ENCODE data around the gene BCDIN3D. TPM values are rescaled to one million over a fixed set of nuclear protein-coding genes. Genes with fewer than 3 reads are reported as not detected.
"Not testable (repeated sequence)": the region's sequence is repeated elsewhere in the genome, so short reads cannot be mapped to it uniquely, and the experiment has no call there.

The BCDIN3D gene
- 1 to 10 TPM; 5.7 to 6.0 TPM for total RNA-seq

DNA sequence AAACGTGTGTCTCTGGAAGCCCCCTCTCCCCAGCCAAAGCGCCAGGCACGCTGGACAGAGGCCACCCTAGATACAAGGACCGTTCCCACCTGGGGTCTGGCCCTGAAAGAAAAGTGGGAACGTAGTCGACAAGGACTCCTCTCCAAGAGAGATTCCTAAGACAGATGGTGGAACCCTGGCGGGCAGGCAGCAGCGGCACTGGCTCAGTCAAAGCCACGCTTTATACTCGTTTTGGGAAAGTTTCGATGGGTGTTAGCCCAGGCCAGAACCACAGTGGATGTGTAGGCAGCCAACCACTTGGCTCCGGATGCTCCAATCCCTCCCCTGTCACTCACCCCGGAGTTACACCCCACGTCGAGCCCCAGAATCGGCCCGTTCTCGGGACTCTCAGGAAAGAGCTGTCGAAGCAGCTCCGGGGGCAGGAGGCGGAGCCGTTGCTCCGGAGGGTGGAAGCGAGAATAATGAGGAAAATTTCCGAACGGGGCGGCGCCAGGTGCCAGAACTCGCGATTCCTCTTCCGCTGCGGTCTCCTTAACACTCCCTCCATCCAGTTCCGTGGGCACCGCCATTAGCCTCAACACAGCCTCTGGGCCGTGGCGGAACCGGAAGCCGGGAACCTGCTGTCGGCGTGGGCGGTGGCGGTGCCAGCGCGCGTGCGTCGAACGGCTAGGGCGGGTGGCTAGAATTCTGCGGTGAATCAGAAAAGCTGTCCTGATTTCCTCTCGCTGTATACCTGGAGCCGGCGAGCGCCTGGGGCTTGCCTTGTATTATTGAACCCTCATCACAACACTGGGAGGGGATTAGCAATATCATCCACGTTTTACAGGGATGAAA lies at the start of gene BCDIN3D:
Gene BCDIN3D, minus strand, starts transcription at position 588 of the 834 bp plus-strand sequence. Its CDS starts 19 bp downstream, at position 569.
- CTCF ChIA-PET: interaction anchor here (0.7 to 1.7 kb wide), 4 partner anchors 24 to 124 kb away, joined by 3 to 5 read pairs (median 4); partner anchors contain the start of gene TMBIM6
- POLR2A ChIA-PET: interaction anchor here (1.0 to 1.5 kb wide), 3 partner anchors 14 to 242 kb away, joined by 3 to 7 read pairs (median 6); partner anchors contain the start of gene TMBIM6

DNA sequence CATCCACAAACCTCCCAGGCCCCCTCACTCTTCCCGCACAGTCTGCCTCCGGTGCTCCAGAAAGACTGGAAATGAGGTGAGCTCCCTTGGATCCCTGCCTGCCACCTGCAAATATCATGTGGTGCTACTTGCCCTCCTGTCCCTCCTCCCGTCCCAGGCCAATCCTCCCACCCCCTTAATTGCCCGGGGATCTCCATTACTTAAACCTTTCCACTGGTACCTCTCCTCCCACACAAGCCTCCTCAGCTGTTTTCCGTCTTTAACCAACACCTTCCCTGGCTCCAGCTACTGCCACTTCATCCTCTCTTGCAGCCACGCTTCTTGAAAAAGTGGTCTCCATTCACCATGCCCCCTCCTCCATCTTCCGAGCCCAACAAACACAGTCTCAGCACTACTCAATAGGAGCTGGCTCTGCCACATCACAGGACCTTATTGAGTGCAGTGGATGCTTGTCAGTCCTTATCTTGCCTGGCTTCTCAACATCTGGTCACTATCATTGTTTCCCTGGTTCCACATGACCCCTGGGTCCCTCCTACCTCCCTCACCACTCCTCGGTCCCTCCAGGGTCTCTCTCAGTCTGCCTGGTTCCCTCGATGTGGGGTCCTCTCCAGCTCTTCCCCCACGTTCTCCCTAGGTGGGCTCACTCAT lies 49.3 kb upstream of the BCDIN3D start:
- ChIA-PET POLR2A (no interaction called here), CTCF (no interaction called here)

DNA sequence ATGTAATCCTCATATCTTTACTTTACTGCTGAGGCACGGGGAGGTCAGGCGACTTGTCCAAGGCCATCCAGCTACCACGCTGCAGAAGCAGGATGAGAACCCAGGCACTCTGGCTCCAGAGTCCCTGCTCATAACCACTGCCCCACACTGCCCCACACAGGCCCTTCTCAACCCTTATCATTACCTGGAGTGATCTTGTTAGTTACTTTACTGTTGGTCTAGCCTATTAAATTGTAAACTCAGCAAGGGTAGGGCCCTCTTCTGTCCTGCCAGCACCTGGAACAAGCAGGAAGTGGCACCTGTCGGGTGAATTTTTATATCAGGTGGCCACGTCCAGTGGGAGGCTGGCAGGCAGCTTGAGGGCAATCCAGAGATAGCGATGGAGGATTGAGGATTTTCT lies 48.6 kb upstream of the BCDIN3D start:
- POLR2A ChIA-PET: no interaction called here
- CTCF ChIA-PET: no interaction called here

DNA sequence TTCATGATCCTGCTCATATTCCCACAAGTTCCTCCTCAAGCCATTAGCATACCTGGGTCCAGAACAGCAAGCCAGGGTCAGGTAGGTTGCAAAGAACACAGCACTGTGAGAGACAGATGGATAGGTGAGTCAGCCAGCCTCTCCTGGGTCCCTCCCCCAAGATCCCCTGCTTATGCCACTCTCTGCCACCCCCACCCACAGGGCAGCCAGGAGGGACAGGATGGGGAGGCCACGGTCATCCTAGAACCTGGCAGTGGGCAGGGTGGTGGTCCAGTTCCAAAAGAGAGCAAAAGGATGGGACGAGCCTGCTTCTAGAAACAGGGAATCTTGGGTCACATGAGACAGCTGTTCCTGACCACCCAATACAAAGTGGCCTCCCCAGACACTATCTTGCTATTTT lies 48.1 kb upstream of the BCDIN3D start:
- ChIA-PET CTCF (no interaction called here), POLR2A (no interaction called here)

DNA sequence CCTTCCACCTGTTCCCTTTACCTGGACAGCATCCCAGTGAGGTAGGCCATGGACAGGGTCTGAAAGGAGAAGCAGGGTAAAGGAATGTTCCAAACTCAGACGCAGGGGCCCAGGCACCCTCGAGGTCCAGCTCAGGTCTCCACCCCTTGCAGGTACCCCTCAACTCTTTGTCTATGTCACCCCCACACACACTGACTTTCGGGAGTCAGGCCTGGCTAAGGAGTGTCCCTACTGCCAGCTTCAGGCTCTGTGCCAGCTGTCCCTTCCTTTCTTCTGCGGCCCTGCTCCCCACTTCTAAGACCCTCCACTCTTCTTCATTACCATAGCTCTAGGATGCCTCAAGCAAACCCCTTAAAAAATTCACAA lies 47.2 kb upstream of the BCDIN3D start:
- POLR2A ChIA-PET: no interaction called here

GRCh38 chr12:49889361-49890095 lies 46.6 kb upstream of the BCDIN3D start:
- POLR2A ChIA-PET: no interaction called here
- CTCF ChIA-PET: no interaction called here

More for the DNA sequence above, 47.2 kb upstream of the BCDIN3D start:
- CTCF ChIA-PET: no interaction called here

DNA sequence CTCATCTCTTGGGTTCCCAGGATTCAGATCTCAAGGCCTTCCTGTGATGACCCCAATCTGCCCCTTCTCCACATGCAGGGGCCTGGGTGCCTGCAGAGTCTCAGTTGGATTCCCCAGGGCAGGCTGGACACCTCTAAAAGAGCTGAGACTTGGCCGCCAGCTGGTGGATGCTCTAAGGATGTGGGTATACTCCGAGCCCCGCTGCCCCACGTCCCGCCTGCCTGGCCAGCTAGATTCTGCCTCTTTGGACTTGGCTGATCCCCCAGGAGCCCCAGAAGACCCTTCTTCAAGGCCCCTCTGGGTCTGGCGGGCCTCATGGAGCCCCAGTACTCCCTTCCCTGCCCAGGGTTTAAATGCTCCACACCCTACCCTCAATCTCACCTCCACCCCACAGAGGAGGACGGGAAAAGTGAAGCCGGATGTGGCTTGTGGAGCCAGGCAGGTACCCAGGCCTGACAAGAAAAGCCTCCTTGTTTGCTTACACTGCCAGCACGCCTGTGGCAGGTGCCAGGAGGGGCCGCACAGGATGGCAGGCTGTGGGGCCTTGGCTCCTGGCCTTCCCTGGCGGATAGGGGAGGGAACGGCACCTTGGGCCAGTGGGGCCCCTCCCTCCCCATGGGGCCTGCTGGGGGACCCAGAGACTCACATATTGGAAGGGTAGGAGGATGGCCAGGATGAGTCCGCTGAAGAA lies 45.7 kb upstream of the BCDIN3D start:
- ChIA-PET CTCF (interaction anchor here (1.1 kb wide), 1 partner anchor 147 kb away, joined by 5 read pairs; the partner anchor contains the start of gene TMBIM6), POLR2A (no interaction called here)

DNA sequence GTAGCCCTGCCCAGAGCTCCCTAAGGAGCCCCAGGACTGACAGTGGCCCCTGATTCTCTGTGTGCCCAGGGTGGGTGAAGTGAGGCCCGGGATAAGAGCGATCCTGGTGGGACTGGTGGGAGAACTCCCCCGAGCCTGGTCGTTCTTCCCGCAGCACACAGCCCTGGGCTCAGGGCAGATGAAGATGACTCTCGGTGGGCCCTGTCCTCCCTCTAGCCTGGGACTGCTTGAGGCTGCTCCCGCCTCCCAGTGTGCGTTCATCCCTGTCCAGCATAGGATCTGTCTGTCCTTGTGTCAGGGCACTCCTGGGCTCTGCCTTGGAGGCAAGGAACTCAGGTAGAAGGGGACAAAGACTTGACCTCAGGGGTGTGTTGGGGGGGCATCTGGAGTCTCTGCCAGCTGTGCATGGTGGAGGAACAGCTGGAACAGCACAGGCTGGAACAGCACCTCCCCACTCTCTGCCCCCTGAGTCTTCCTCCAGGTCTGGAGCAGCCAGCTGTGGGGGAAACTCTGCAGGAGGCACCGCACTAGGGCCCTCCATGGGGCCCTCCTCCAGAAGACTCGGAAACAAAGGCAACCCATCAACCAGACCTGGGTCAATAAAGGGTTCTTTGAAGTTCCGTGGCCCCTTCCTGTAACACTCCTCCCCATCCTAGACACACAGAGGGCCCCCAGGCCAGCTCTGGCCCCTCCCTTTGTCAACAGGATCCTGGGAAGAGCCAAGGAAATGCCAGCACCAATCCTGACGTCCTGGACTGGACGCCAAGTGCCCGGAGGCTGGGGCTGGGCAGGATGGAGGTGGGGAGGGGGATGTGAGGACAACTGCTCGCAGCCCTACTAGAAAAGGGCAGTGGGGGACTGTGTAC lies 44.9 kb upstream of the BCDIN3D start:
- ChIA-PET CTCF (interaction anchor here (1.1 kb wide), 1 partner anchor 146 kb away, joined by 5 read pairs; the partner anchor contains the start of gene TMBIM6), POLR2A (no interaction called here)

DNA sequence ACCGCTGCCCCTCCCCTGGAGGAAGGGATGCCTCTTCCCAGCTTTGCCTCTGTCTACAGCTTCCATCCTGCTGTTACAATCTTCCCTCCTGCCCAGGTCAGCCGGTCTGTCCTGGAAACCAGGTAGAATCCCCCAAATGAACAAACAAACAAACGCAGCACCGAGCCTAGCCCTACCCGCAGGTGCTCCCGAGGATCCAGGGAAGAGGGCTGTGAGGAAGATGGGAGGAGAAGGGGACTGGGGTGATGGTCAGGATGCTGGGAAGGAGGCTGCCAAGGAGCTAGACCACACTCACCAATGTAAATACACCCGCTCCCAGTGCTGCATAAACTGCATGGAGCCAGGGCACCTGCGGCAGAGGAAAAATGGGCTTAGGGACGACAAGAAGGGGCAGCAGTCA lies 44.2 kb upstream of the BCDIN3D start:
- ChIA-PET POLR2A (no interaction called here), CTCF (no interaction called here)

DNA sequence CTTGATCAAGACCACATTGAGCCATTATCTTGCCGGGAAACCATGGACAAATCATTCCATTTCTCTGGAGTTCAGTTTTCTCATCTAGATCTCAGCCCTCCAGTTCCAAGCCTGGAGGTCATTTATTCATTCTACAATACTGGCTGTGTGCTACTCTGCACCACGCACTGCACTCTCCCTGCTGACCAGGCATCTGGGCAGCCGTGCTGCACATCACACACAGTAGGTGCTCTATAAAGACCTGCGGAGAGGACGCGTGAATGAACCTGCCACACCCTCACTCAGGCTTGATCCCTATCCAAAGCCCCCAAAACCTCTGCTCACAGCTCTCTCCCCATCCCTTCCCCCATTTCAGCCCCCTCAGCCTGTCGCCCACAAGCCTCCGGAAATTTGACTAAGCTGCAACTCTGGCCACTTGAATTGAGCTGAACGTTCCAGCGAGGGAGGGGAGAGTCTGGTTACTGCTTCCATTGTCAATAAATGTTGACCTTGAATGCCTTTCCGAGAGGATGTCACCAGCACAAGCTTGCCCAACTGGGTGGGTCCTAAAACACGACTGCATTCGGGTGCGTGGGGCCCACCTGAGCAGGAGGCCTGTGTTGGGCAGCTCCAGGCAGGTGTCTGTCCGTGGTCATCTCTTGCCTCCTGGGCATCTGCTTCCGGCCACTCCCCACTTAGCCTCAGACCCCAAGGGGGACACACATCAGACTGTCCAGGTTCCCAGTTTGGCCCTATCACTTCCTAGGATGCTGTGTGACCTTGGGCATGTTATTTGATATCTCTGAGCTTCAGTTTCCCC lies 43.0 kb upstream of the BCDIN3D start:
- ChIA-PET CTCF (interaction anchor here (0.6 kb wide), 2 partner anchors 160 to 633 kb away, joined by 3 to 4 read pairs; no protein-coding TSS in a partner anchor), POLR2A (interaction anchor here (0.6 kb wide), 1 partner anchor 247 kb away, joined by 4 read pairs; no protein-coding TSS in a partner anchor)

- POLR2A ChIA-PET: no interaction called here
- CTCF ChIA-PET: no interaction called here
These were observed 42.2 kb upstream of the BCDIN3D start for GRCh38 chr12:49885118-49885517.

DNA sequence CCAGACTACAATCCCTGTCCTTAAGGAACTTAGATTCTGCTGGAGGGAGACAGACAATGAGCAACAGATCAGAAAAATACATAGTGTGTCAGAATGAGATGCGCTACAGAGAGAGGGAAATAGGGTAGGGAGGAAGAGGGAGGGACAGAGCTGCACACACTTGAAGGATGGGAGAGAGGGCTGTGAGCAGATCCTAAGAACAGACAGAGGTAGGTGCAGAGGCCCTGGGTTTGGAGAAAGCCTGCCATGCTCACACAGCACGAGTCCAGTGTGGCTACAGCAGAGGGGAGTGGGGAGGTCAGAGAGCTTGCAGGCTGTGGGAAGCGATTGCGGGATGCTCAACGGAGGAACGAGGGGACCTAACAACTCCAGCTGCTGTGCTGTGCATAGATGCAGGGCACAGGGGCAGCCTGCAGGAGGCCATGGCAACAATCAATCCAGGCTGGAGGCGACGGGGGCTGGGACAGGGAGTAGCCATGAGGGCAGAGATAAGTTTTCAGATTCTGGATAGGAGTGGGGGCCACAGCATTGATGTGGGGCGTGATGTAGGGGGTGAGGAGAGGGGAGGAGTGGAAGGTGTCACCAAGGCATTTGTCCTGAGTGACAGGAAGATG lies 40.1 kb upstream of the BCDIN3D start:
- ChIA-PET CTCF (no interaction called here), POLR2A (no interaction called here)

- CTCF ChIA-PET: no interaction called here
- POLR2A ChIA-PET: interaction anchor here (0.5 kb wide), 1 partner anchor 116 kb away, joined by 4 read pairs; no protein-coding TSS in a partner anchor
These were observed 39.4 kb upstream of the BCDIN3D start for GRCh38 chr12:49882248-49882850.

DNA sequence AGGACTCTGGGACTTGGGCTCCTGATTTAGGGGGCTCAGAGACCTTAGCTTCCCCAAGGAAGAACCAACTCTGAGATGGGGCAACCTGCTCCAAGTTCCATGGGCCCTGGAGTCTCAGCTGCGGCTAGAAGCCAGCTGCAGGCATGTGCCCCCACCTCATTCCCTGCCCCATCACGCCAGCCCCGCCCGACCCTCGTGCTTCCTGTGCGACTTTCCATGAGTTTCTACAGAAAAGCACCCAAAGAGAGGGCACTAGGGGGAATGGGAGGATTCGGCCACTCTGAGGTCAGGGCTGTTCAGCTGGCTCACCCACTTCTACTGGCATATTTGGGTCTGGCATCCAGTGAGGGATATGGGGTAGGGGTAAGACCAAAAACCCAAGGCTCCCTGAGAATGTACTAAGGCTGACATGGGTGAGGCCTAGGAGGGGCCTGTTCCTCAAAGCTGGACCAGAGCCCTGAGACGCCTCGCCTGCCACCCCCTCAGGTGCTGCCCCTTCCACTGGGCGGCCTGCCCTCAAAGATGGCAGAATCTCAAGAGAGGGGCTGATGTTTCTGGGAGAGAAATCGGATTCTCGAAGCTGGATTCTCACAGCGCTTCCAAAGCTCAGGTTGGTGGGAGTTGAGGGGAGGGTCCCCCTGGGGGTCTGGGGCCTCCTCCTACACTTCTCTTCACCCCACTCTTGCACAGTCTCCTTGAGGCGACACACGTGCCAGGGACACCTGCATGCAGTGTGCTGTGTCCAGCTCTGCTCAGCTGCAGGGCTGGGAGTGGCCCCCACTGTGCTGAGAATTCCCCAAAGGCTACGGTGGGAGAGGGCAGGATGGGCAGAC lies 38.7 kb upstream of the BCDIN3D start:
- CTCF ChIA-PET: interaction anchor here (0.5 to 1.0 kb wide), 3 partner anchors 31 to 821 kb away, joined by 3 read pairs; no protein-coding TSS in a partner anchor
- POLR2A ChIA-PET: interaction anchor here (0.5 kb wide), 1 partner anchor 115 kb away, joined by 4 read pairs; no protein-coding TSS in a partner anchor

GRCh38 chr12:49880756-49881414 lies 38.0 kb upstream of the BCDIN3D start:
- POLR2A ChIA-PET: no interaction called here
- CTCF ChIA-PET: interaction anchor here (0.6 to 1.0 kb wide), 2 partner anchors 30 to 469 kb away, joined by 3 read pairs; no protein-coding TSS in a partner anchor

DNA sequence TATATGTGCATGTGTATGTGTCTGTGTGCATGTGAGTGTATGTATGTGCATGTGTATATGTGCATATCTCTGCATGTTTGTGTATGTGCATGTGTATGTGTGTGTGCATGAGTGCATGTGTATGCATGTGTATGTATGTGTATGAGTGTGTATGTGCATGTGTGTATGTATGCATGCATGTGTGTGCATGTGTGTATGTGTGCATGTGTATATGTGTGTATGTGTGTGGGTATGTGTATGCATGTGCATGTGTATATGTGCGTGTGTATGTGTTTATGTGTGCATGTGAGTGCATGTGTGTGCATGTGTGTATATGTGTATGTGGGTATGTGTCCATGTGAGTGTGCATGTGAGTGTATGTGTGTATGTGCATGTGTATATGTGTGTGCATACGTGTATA lies 36.2 kb upstream of the BCDIN3D start:
- CTCF ChIA-PET, POLR2A ChIA-PET: not testable (repeated sequence)

Data from activated CD8-positive, alpha-beta memory T cell treated with anti-CD3 and anti-CD28 coated beads for 36 hours (primary cell).